GM19395 (cell line): ENCODE data around the gene COQ4.

Source experiments
- ATAC-seq: cut with Tn5 transposase; IDR thresholded peaks from one replicate; pipeline ENCODE4 v1.9.1; 2021; ENCODE audit warnings: mild to moderate bottlenecking, moderate library complexity; ENCODE audit not compliant: unreplicated experiment

Gene COQ4

GRCh38 chr9:128372188-128372641, 49.6 kb downstream of the COQ4 start:
- ATAC-seq = no peak

- ATAC-seq = no peak
Observed at GRCh38 chr9:128372784-128373183, 50.1 kb downstream of the COQ4 start.

- ATAC-seq = no peak
Observed at GRCh38 chr9:128374221-128374675, 51.6 kb downstream of the COQ4 start.

- ATAC-seq = no peak
Observed at GRCh38 chr9:128375865-128376264, 53.2 kb downstream of the COQ4 start.

GRCh38 chr9:128382261-128382660, 59.6 kb downstream of the COQ4 start:
- ATAC-seq = no peak

GRCh38 chr9:128383007-128383753, 60.5 kb downstream of the COQ4 start:
- ATAC-seq = no peak
